DMS53 treated with DMSO at 0.1 percent for 48 hours (cell line): ENCODE measurements around the gene USF1.
A peak's percentile ranks its signal among the peaks of the same experiment; 100 is the strongest.
"Not testable (repeated sequence)": the region's sequence is repeated elsewhere in the genome, so short reads cannot be mapped to it uniquely, and the experiment has no call there.

Experiments used
- DNase-seq: peaks from one replicate; lab custom pipeline; 2025; ENCODE audit not compliant: unreplicated experiment; lab: John Stamatoyannopoulos, UW

USF1 gene

DNA sequence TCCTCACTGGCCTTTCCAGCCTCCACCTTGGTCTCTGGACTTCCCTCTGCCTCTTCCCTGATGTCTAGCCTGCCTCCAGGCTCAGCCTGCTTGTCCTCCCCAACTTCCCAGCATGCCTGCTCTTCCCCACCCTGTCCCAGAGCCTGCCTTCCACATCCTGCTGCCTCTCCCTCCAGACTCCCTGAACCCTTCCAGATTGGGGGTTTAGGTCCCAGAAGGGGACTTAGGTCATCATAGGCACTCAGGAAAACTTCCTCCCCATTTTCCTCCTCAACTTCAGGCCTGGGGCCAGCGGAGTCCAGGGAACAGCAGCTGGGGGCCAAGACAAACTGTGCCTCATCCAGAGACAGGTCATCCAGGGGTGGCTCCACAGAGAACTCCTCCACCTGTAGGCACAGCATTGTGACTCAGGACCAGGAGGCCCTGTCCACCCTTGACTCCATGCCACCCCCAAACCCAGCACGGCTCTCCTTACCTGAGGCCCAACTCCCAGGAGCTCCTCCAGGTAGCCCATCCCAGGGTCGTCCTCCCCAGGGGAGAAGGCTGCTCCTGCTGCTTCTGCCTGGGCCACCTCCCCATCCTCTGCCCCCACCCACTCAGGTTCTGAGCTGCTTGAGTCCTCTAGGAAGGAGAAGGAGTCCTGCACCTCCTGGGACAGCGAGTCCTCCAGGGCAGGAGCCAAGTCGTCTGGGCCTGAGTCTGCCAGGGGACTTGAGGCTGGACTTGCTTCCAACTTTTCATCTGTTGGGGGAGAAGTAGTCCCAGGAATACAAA lies 3.4 kb upstream of the USF1 start:
- no peak for DNase-seq

GRCh38 chr1:161047436-161048420 lies 2.0 kb upstream of the USF1 start:
- no peak for DNase-seq

DNA sequence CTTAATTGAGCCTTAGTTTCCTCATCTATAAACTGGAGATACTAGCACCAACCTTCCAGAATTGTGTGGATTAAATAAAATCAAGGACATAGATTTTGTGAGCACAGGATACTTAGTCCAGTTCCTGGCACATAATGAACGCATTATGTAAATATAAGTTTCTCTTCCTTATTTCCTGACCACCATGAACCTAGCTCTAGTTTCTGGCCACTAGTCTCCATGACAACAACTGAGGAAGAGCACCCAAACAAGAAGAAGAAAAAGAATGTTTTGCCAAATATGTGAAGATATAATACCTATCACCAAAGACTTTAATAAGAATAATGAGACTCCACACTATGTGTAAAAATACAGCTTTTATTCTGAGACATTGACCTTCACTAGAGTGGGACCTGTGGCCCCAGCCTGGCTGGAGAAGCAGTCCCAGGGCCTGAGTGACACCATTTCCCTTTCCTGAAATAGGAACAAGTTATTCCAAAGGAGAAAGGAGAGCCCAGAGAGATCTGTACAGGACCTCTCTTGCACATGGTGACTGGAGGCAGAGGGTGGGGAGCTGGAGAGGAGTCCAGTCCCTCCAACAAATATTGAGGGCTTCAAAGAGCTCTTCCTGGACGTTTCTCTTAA lies 940 bp upstream of the USF1 start:
- DNase-seq, result no peak

- peak; percentile 66 for DNase-seq
These were observed 655 bp downstream of the USF1 start for GRCh38 chr1:161044908-161045735.

GRCh38 chr1:161044535-161044907 lies 1.3 kb downstream of the USF1 start:
- no peak for DNase-seq

DNA sequence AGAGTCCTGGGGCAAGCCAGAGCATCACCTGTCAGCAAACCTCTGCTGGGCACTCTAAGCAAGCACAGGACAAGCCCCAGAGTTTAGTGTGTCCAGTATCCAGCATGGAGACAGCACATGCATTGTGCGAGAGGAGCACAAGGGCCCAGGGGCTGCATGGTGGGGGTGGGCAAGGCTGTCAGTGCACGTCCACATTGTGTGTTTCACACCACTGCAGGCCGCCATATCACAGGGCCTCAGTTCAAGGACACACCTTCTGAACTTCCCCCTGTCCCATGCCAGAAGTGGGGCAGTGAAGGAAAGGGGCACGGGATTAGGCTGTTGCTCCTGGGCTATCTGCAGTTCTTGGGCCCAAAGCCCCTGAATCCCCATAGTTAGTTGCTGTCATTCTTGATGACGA lies 6.2 kb downstream of the USF1 start:
- DNase-seq, result no peak

GRCh38 chr1:161039154-161039545 lies 6.6 kb downstream of the USF1 start:
- DNase-seq, result no peak

- peak; percentile 73 for DNase-seq
These were observed 7.1 kb downstream of the USF1 start, which contains the start of gene TSTD1 for GRCh38 chr1:161038523-161039153. Gene TSTD1, minus strand, starts transcription at chr1:161038964. Its CDS starts 75 bp downstream, at chr1:161038889.

DNA sequence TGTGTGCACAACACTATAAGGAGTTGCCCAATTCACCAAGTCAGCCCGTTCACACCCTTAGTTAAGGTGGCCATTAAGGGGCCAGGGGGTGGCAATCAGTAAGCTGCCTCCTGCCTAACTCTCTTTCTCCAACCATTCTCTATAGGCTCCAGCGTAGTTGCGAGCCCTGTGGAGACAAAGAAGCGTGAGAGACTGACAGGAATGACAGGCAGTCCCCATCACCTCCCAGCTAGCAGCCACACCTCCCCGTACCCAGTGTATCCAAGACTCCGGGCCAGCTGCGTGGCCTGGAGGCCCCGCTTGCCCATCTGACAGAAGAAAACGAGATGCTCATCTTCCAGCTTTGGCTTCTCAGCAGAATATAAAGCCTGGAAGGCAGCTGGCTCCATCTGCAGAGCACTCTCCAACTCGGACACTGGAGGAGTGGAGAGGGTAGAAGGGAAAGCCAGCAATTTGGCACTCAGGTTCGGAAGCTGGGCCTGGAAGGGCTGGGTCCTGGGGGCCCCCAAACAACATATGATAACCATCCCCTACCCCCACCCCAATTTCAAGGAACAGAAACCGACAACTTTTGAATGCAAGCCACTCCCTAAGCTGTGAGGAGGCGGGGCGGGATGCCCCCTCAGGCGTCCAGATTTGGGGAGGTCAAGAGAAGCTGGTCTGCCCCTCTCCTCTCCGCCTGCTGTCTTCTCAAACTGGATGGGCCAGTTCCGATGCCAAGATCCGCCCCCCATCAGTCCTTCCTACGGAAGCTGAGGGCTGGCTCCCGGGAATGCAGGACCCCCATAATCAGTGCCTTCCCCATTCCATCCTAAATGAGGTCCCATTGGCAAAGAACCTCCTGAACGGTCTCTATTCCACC lies 7.9 kb downstream of the USF1 start:
- peak; percentile 10 for DNase-seq

- DNase-seq, result no peak
These were observed 12.0 kb downstream of the USF1 start for GRCh38 chr1:161033751-161034150.

DNA sequence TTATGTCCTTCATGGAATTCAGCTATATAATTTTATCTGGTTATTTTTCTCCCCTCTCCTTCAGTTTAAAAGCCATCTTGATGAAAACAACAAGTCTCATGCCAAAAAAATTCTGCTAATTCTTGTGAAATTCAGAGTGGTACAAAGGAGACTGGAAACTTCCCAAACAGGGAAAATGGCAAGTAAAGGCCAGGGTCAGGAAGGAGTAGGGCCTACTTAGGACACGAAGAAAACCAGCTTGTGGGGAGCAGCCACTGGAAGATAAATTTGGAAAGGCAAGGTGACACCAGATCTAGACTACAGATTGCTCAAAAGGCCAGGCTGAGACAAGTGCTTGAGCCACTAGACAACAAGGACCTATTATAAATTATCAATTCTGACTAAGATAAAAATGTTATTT lies 13.4 kb downstream of the USF1 start:
- no peak for DNase-seq

DNA sequence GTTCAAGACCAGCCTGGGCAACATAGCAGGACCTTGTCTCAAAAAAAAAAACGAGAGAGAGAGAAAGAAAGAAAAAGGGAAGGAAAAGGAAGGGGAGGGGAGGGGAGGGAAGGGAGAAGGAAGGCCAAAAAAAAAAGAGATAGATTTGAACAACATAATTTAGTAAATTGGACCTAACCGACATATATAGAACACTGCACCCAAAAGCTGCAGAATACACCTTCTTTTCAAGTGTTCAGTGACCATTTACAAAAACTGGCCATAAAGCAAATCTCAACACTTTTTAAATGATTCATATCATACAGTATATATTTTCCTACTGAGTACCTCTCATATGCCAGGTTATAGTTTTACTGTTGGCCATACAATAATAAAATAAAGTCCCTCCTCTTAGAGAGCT lies 13.9 kb downstream of the USF1 start:
- DNase-seq, result no peak

GRCh38 chr1:161029466-161029865 lies 16.3 kb downstream of the USF1 start:
- not testable (repeated sequence) for DNase-seq

GRCh38 chr1:161026954-161027353 lies 18.8 kb downstream of the USF1 start:
- not testable (repeated sequence) for DNase-seq

DNA sequence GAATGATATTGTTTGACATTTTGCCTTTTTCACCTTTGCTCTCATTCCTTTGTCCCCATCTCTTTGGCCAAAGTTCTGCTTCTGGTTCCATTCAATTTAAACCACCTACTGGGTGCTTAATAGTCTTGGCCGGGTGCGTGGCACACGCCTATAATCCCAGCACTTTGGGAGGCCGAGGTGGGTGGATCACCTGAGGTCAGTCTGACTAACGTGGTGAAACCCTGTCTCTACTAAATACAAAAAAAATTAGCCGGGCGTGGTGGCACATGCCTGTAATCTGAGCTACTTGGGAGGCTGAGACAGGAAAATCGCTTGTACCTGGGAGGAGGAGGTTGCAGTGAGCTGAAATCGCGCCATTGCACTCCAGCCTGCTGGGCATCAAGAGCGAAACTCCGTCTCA lies 23.3 kb downstream of the USF1 start:
- not testable (repeated sequence) for DNase-seq

GRCh38 chr1:161021970-161022353 lies 23.8 kb downstream of the USF1 start:
- DNase-seq, result peak; percentile 71

GRCh38 chr1:161021165-161021969 lies 24.4 kb downstream of the USF1 start:
- peak; percentile 99 for DNase-seq

- DNase-seq, result peak; percentile 62
These were observed 25.1 kb downstream of the USF1 start, which contains the start of gene F11R for GRCh38 chr1:161020509-161021164. Gene F11R, minus strand, starts transcription at chr1:161021152. Its CDS starts 79 bp downstream, at chr1:161021073.
